GM12892 (cell line): Measurements from ENCODE around the gene NFIX.

ENCODE experiments used
- DNase-seq: peaks from one replicate; pipeline ENCODE4 v3.0.0; 2011; ENCODE audit not compliant: insufficient read length
- FAIRE-seq: peaks from 2 replicates; lab custom pipeline; 2011; peaks lifted over from hg19 to GRCh38; lab: Jason Lieb, UNC
- POLR2A ChIP-seq: IDR thresholded peaks from 2 replicates; pipeline ENCODE4 v1.6.1; 2011; ENCODE audit warnings: low read depth, low read length, control low read depth
- POLR2AphosphoS5 ChIP-seq: IDR thresholded peaks from 2 replicates; pipeline ENCODE4 v1.6.1; 2011; ENCODE audit warnings: low read depth, low read length, control low read depth
- TAF1 ChIP-seq: IDR thresholded peaks from 2 replicates; pipeline ENCODE4 v1.6.1; 2011; ENCODE audit warnings: low read depth, mild to moderate bottlenecking, control low read depth, low read length, borderline replicate concordance

Gene NFIX

DNA sequence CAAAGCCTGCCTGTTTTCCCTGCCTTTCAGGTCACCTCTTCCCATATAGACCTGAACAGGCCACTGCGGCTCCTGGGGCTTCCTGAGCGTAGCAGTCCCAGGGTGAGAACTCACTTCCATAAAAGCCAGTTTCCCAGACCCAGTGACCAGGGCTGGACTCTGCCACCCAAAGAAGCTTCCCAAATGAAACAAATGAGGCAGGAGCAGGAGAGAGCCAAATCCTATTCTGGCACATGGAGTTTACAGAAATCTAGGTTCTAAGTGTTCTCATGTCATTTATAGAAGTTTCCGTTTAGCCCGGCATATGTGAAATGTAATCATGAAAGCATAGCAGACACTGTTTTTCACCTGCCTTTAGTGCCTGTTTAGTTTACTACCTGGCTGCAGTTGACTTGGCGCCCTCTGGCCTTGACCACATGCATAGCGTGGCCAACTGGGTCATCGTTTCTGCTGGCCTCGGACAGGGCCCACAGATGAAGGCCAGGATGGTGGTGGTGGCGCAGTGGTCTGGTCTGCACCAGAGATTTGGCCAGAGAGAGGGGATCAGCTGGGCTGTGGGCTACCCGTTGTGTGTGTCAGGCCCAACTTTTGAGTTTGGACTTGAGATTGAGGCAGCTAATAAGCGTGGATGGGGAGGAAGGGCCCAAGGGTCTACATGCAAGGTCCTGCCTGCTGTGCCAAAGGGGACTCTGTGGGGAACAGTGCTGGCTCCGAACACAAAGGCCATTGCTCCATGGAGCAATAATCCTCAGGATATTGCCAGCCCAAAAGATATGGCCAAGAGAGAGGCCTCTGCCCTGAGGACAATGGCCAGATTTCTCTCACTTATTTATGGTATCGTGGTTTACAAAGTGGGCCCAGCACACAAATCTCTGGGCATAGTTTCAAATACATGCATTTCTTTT lies 43.3 kb downstream of the NFIX start:
- DNase-seq (no peak), FAIRE-seq (no peak)
- TF ChIP-seq POLR2AphosphoS5 (no peak), TAF1 (no peak), POLR2A (no peak)

- FAIRE-seq (no peak), DNase-seq (no peak)
- TF ChIP-seq TAF1: no peak
- no peak for TF ChIP-seq POLR2A
- TF ChIP-seq POLR2AphosphoS5: no peak
Observed at GRCh38 chr19:13039211-13039789, 44.0 kb downstream of the NFIX start.

DNA sequence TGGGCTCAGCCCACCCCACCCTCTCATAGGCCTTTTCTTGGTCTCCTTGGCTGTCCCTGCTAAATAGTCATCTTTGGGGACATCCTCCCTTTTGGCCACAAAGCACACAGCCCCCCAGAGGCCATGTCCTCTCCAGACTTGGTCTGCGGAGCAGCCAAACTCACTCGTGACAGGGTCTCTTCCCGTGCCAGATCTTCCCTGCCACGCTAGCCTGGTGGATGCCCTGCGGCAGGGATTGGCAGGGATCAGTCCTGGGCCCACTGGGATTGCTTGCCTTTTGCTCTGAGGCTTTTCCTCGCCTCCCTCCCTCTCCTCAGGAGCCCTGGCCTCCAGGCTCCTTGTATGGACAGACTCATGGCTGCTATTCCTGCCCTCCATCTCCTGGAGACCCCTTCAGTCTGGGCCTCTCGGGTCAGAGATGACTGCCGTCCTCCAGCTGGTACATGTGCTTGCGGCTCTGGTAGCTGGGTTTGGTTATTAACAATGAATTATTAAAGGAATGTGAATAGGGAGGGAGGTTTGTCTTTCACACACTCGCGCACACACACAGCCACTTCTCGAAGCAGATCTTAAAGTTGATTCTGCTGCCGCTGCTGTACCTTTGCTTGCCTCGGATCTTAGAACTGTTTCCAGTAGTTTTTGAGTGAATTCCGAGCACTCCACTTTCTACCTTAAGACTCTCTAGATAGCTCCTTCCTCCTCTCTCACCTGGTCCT lies 45.1 kb downstream of the NFIX start:
- FAIRE-seq (no peak), DNase-seq (no peak)
- TF ChIP-seq TAF1: no peak

- FAIRE-seq: no peak
- DNase-seq: no peak
- no peak for TF ChIP-seq TAF1
- no peak for TF ChIP-seq POLR2A
- TF ChIP-seq POLR2AphosphoS5: no peak
Observed at GRCh38 chr19:13040948-13041292, 45.6 kb downstream of the NFIX start.

DNA sequence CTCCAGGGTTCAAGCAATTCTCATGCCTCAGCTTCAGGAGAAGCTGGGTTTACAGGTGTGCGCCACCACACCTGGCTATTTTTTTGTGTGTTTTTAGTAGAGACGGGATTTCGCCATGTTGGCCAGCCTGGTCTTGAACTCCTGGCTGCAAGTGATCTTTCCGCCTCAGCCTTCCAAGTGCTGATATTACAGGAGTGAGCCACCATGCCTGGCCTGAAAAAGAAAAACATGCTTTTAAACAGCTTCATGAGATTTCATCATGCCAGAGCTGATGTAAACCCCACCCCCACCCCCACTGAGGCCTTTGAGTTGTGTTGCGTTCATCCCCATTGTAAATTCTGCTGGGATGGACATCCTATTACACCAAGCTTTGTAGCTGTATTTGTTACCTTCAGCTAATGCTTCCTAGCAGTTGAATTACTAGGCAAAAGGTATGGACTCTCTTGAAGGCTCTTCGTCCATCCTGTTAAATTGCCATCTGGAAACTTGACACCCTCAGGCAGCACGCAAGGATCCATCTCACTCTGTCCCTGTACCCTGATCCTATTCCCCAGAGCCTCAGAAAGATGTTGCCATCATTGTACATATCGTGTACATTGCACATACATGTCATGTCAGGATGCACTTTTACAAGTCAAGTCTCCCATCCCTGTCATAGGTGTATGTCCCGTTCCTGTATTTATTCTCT lies 47.3 kb downstream of the NFIX start:
- FAIRE-seq: no peak

DNA sequence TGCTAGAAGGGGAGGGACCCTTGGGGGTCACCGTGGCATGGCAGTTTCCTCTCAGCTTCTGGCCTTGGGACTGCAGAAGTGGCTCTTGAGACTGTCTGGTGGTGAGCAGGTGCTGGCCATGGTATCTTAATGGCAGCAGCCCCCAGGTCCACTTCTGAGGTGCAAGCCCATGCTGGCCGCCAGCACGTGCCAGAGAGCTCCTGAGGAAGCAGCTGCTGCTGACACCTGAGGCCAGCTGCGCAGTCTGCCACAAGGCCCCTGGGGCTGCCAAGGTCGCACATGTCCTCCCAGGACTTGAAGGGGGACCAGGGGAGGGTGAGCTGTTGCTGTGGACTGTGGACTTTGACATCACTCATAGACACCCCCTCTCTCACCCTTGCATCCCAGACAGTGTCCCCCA lies 48.0 kb downstream of the NFIX start:
- no peak for FAIRE-seq
- no peak for DNase-seq
- TF ChIP-seq TAF1: no peak
- TF ChIP-seq POLR2A: no peak
- TF ChIP-seq POLR2AphosphoS5: no peak

More for the DNA sequence above, 47.3 kb downstream of the NFIX start:
- TF ChIP-seq POLR2AphosphoS5 (no peak), TAF1 (no peak), POLR2A (no peak)
- no peak for DNase-seq

GRCh38 chr19:13044231-13044836 lies 49.1 kb downstream of the NFIX start:
- TF ChIP-seq TAF1 (no peak), POLR2A (no peak), POLR2AphosphoS5 (no peak)
- FAIRE-seq: no peak
- no peak for DNase-seq

- DNase-seq (no peak), FAIRE-seq (no peak)
- TF ChIP-seq POLR2AphosphoS5 (no peak), TAF1 (no peak), POLR2A (no peak)
Observed at GRCh38 chr19:13045812-13046211, 50.5 kb downstream of the NFIX start.

- DNase-seq (no peak), FAIRE-seq (no peak)
- TF ChIP-seq POLR2A (no peak), TAF1 (no peak), POLR2AphosphoS5 (no peak)
Observed at GRCh38 chr19:13047374-13047773, 52.1 kb downstream of the NFIX start.

- TF ChIP-seq POLR2A (no peak), TAF1 (no peak), POLR2AphosphoS5 (no peak)
- FAIRE-seq (no peak), DNase-seq (no peak)
Observed at GRCh38 chr19:13050274-13050673, 55.0 kb downstream of the NFIX start.
